ENCODE results near the gene BAD. TPM values are rescaled to one million over a fixed set of nuclear protein-coding genes. Genes with fewer than 3 reads are reported as not detected.

BAD gene
- total RNA-seq, 1 experiment from 2014 or later, result 25.9 TPM

DNA sequence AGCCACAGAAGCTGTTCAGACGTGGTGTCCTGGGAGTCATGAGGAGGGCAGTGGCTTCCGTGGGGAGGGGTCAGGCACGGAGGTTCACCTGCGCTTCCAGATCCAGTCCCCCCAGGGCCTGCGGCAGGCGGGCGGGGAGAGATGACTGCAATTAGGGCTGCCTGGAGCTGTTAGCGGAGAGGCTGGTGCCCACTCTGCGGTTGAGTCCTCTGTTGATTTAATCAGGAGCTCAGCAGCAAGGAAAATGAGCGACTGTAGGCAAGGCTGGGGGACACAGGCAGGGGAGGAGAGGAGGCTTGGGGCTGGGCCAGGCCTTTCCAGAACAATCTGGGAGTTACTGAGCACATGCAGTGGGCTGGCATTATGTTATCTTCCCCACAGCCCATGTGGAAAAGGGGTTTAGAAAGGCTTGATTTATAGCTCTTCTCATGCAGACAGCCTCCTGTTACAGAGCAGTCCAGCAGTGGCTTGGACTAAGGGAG is 20.1 kb downstream of the BAD start:
- H3K9me3 ChIP-seq (replicated peaks), result no peaks in the 10 kb centered on the region
- H3K4me1 ChIP-seq, result no peaks in the 10 kb centered on the region; the same call in 1 of the 2 replicates
- no peak overlapping the region for H3K4me3 ChIP-seq
- no peak overlapping the region for H3K27ac ChIP-seq
- peaks cover 24% of the 10 kb centered on the region for H3K36me3 ChIP-seq
- H3K27me3 ChIP-seq, result no peaks in the 10 kb centered on the region
- no peak for DNase-seq

DNA sequence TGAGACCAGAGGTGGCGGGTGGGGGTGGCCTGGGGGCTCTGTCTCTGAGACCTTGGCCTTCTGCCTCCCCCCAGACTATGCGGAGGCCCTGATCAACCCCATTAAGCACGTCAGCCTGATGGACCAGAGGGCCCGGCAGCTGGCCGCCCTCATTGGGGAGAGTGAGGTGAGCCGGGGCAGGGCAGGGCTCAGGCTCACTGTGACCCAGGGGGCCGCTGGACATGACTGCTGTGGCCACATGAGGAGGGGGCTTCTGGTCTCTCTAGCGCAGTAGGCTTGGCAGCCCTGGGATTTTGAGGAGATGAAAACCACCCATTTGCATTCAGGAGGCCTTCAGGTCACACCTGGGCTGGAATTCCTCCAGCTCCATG is 20.5 kb downstream of the BAD start:
- H3K27me3 ChIP-seq, result no peaks in the 10 kb centered on the region
- no peaks in the 10 kb centered on the region for H3K9me3 ChIP-seq (replicated peaks)
- no peak overlapping the region for H3K4me3 ChIP-seq
- no peak for DNase-seq
- peaks cover 27% of the 10 kb centered on the region for H3K36me3 ChIP-seq
- no peak overlapping the region for H3K27ac ChIP-seq
- no peaks in the 10 kb centered on the region; the same call in 1 of the 2 replicates for H3K4me1 ChIP-seq

GRCh38 chr11:64263021-64263946 is 21.2 kb downstream of the BAD start:
- Histone ChIP-seq H3K36me3 (peaks cover 30% of the 10 kb centered on the region), H3K27ac (no peak overlapping the region), H3K4me3 (no peak overlapping the region), H3K27me3 (no peaks in the 10 kb centered on the region), H3K4me1 (no peaks in the 10 kb centered on the region), H3K9me3 (replicated peaks) (no peaks in the 10 kb centered on the region)
- peak in 1 of 2 experiments; percentile 31 for DNase-seq

GRCh38 chr11:64262271-64263002 is 22.0 kb downstream of the BAD start:
- no peak overlapping the region for H3K27ac ChIP-seq
- H3K4me1 ChIP-seq, result no peaks in the 10 kb centered on the region
- H3K36me3 ChIP-seq, result peaks cover 36% of the 10 kb centered on the region

DNA sequence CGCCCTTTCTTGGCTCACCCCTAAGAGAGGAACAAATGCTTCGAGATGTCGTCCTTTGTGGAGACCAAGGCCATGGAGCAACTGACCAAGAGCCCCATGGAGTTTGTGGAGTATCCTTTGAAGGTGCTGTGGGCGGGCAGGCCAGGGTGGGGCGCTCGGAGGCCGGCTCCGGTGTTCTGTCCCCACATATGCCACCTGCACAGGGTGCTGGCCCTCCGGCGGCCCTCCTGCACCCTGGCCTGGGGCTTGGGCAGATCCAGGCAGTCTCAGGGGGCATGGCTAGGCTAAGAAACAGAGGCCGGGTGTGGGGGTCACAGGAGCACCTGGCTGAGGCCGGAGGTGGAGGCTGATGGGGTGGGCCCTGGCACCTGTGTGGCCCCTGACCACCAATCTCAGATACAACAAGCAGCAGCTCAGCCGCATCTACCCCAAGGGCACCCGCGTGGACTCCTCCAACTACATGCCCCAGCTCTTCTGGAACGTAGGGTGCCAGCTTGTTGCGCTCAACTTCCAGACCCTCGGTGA is 22.8 kb downstream of the BAD start:
- DNase-seq, result no peak
- no peaks in the 10 kb centered on the region for H3K9me3 ChIP-seq (replicated peaks)
- H3K27ac ChIP-seq, result no peak overlapping the region
- H3K27me3 ChIP-seq, result no peaks in the 10 kb centered on the region
- no peak overlapping the region for H3K4me3 ChIP-seq
- H3K36me3 ChIP-seq, result peaks cover 38% of the 10 kb centered on the region
- no peaks in the 10 kb centered on the region for H3K4me1 ChIP-seq

More at GRCh38 chr11:64262271-64263002, 22.0 kb downstream of the BAD start:
- Histone ChIP-seq H3K9me3 (replicated peaks) (no peaks in the 10 kb centered on the region), H3K27me3 (no peaks in the 10 kb centered on the region), H3K4me3 (no peak overlapping the region)
- DNase-seq, result no peak

- Histone ChIP-seq H3K27me3 (no peaks in the 10 kb centered on the region), H3K4me1 (no peaks in the 10 kb centered on the region), H3K4me3 (no peak overlapping the region), H3K36me3 (peaks cover 32% of the 10 kb centered on the region), H3K27ac (no peak overlapping the region), H3K9me3 (replicated peaks) (no peaks in the 10 kb centered on the region)
- DNase-seq, result no peak
Observed at GRCh38 chr11:64260147-64260708, 24.2 kb downstream of the BAD start.

GRCh38 chr11:64259533-64260067 is 24.9 kb downstream of the BAD start:
- Histone ChIP-seq H3K9me3 (replicated peaks) (no peaks in the 10 kb centered on the region), H3K4me3 (no peak overlapping the region), H3K27me3 (no peaks in the 10 kb centered on the region), H3K27ac (no peak overlapping the region), H3K4me1 (no peaks in the 10 kb centered on the region), H3K36me3 (peaks cover 35% of the 10 kb centered on the region)
- DNase-seq, result no peak

DNA sequence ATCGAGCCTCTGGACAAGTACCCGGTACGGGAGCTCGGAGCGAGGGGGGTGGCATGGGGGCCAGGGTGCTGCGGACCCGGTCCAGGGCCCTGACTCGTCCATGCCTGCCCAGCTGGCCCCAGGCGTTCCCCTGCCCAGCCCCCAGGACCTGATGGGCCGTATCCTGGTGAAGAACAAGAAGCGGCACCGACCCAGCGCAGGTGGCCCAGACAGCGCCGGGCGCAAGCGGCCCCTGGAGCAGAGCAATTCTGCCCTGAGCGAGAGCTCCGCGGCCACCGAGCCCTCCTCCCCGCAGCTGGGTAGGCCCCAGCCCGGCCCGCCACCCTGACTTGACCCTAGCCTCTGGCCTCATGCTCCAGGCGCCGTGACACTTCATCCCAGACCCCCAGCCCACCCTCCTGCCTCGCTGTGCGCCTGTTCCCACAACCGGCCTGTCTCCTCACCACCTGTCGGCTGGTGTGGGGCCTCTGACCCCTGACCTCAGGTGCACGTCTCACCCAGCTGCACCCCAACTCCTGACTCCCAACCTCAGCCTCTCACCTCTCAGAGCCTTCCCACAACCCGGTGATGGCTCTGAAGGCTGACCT is 25.4 kb downstream of the BAD start:
- H3K9me3 ChIP-seq (replicated peaks), result no peaks in the 10 kb centered on the region
- H3K36me3 ChIP-seq, result peaks cover 34% of the 10 kb centered on the region
- H3K27ac ChIP-seq, result no peak overlapping the region
- no peak overlapping the region for H3K4me3 ChIP-seq
- no peaks in the 10 kb centered on the region for H3K4me1 ChIP-seq
- no peak for DNase-seq
- H3K27me3 ChIP-seq, result no peaks in the 10 kb centered on the region

- DNase-seq, result no peak
- Histone ChIP-seq H3K9me3 (replicated peaks) (no peaks in the 10 kb centered on the region), H3K4me3 (no peak overlapping the region), H3K27ac (no peak overlapping the region), H3K4me1 (0 out of 2 replicates have a peak, but pooled peaks cover 3% of the 10 kb centered on the region), H3K36me3 (peaks cover 34% of the 10 kb centered on the region), H3K27me3 (no peaks in the 10 kb centered on the region)
Observed at GRCh38 chr11:64258356-64258755, 26.1 kb downstream of the BAD start.

DNA sequence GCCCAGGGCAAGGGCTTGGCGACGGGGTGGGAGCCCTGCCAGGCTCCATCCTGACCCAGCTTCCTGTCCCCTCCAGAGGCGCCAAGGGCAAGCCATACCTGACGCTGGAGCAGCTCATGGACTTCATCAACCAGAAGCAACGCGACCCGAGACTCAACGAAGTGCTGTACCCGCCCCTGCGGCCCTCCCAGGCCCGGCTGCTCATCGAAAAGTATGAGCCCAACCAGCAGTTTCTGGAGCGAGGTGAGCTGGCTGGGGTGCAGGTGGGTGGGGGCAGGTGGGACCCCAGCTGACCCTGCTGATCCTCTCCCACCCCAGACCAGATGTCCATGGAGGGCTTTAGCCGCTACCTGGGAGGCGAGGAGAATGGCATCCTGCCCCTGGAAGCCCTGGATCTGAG is 28.2 kb downstream of the BAD start:
- Histone ChIP-seq H3K36me3 (peaks cover 33% of the 10 kb centered on the region), H3K4me1 (0 out of 2 replicates have a peak, but pooled peaks cover 3% of the 10 kb centered on the region), H3K27me3 (no peaks in the 10 kb centered on the region), H3K27ac (no peak overlapping the region), H3K9me3 (replicated peaks) (no peaks in the 10 kb centered on the region), H3K4me3 (no peak overlapping the region)
- DNase-seq, result no peak

GRCh38 chr11:64255135-64256128 is 29.0 kb downstream of the BAD start:
- Histone ChIP-seq H3K4me1 (peaks cover 6% of the 10 kb centered on the region), H3K36me3 (peaks cover 31% of the 10 kb centered on the region), H3K27ac (no peak overlapping the region), H3K4me3 (no peak overlapping the region), H3K9me3 (replicated peaks) (no peaks in the 10 kb centered on the region), H3K27me3 (no peaks in the 10 kb centered on the region)
- no peak for DNase-seq

DNA sequence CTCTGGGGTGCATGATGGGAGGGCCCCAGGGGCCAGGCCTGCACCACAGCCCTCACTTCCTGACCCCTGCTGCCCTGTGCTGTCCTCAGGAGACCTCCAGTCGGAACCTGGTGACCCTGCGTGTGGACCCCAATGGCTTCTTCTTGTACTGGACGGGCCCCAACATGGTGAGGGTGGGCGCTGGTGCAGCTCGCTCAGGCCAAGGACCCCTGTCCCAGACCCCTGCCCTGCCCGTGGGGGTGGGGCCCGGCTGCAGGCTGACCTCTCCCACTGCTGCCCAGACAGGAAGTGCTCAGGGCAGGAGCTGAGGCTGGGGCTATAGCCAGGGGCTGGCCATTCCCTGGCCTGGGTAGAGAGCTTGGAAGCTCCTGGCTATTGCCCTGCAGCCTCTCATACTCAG is 30.1 kb downstream of the BAD start:
- Histone ChIP-seq H3K27ac (no peak overlapping the region), H3K9me3 (replicated peaks) (no peaks in the 10 kb centered on the region), H3K27me3 (no peaks in the 10 kb centered on the region), H3K36me3 (peaks cover 22% of the 10 kb centered on the region), H3K4me3 (no peak overlapping the region), H3K4me1 (peaks cover 17% of the 10 kb centered on the region)
- no peak for DNase-seq

GRCh38 chr11:64253481-64253880 is 31.0 kb downstream of the BAD start:
- no peak for DNase-seq
- no peaks in the 10 kb centered on the region for H3K27me3 ChIP-seq

More at GRCh38 chr11:64253481-64253880, 31.0 kb downstream of the BAD start:
- Histone ChIP-seq H3K4me3 (no peak overlapping the region), H3K4me1 (peaks cover 24% of the 10 kb centered on the region), H3K27ac (no peak overlapping the region), H3K9me3 (replicated peaks) (no peaks in the 10 kb centered on the region), H3K36me3 (peaks cover 19% of the 10 kb centered on the region; the same call in 1 of the 2 replicates)
